RCC 7860 (cell line): ENCODE results near the gene MFF.
A peak's percentile ranks its signal among the peaks of the same experiment; 100 is the strongest.

Experiments used
- DNase-seq: peaks from one replicate; pipeline ENCODE4 v3.0.0-alpha.2; 2015; ENCODE audit warnings: low spot score
- FAIRE-seq: peaks from 2 replicates; lab custom pipeline; 2012; peaks lifted over from hg19 to GRCh38; lab: Jason Lieb, UNC

MFF gene

DNA sequence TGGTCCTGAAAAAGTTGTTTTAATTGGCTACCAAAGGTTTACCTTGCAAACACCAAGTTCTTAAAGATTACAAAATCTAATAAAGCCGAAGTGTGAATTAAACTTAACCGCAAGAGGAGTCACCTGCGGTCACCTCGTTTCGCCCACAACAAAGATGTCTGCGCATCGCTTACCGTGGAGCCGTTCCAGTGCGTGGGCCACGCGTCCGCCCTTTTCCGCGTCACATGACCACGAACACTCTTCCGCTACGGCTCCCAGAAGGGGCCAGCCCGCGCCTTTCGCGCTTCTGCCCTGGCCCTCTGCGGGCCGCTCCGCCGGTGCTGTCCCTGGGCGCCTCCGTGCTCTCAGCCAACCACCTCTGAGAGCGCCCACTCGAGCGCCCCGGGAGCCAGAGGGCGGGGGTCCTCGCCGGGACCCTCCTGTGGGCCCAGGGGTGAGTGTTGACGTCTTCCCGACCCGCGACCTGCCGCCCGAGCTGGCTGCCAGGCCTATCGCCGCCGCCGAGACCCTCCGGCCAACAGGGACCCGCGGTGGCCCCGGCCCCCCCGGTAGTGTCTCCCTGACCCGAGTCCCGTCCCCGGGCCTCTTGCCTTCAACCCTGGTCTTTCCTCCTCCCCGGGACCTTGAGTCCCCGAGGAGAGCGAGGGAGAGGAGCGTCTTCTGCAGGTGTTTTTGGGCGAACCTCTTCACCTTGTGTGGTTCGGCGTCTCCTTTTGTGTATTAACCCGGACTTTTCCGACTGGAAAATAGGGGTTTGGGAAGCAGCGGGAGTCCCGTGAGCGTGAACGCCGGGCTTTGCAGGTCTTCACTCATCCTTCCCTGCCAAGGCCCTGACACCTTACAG lies at the start of gene MFF:
Gene MFF (plus strand): TSS at position 257 of the 844 bp plus-strand sequence. CDS start 5,415 bp downstream, outside the sequence.
- FAIRE-seq, result peak; percentile 79
- peak; percentile 84 for DNase-seq

DNA sequence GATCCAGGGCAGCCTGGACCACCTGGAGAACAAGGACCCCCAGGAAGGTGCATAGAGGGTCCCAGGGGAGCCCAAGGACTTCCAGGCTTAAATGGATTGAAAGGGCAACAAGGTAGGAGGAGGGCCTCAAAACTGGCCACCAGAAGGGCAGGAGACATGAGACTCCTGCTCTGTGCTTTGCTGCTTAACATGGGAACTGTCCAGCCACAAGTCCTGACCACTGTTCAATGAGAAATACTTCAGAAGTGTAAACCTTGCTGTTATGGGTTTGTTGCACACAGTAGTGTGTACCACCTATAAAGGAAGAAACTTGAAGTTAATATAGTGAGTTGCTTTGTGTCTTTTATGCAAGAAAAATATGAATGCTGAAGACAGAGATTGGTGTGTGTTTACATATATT lies 44.2 kb upstream of the MFF start:
- DNase-seq (no peak), FAIRE-seq (no peak)

DNA sequence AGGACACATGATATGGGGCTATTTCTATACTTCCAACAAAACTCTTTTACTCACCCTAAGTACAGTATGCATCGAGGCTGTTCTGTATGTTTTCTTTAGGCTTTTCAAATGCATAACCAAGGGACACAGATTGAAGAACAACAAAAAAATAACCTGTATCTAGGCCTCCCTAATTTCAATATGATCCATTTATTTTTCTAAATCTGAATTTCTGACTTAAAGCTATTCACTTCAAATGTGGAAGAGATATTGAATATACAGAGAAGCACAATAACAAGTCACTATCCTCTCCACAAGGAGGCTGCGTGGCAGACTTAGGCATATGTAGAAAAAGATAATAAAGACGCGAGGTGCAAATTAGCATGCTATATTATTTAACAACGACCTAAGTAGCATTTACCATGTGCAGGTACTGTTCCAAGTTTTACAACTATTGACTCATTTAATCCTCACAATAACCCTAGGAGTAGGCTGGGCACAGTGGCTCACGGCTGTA lies 39.3 kb upstream of the MFF start:
- FAIRE-seq (no peak), DNase-seq (no peak)

DNA sequence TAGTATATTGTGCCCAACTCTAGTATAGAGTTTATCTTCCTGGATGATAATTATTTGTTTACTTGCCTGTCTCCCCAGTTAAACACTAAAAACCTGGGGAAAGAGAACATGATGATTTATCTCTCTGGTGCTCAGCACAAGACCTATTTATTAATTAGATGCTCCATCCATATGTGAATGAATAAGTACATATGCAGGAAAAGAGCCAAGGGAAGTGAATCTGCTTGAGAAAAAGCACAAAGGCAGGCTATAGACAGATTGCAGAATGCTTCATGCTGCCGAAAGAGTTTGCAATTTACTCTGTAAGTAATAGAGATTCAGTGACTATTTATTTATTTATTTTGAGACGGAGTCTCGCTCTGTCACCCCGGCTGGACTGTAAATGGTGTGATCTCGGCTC lies 37.3 kb upstream of the MFF start:
- no peak for DNase-seq
- FAIRE-seq, result no peak

- no peak for DNase-seq
- FAIRE-seq, result no peak
Observed at GRCh38 chr2:227292314-227292713, 32.7 kb upstream of the MFF start.

DNA sequence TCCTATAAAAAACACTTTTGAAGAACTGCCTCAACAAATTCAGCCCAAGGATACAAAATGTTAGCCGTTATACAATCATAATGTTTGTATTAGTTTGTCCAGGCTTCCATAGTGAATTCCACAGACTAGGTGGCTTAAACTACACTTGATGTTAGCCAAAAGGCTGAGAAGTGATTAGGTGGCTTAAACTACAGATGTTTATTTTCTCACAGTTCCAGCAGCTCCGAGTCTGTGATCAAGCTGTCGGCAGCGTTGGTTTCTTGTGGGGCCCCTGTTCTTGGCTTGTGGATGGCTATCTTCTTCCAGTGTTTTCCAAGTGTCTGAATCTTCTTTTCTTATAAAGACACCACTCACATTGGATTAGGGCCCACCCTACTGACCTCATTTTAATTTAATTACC lies 31.5 kb upstream of the MFF start:
- FAIRE-seq (no peak), DNase-seq (no peak)

DNA sequence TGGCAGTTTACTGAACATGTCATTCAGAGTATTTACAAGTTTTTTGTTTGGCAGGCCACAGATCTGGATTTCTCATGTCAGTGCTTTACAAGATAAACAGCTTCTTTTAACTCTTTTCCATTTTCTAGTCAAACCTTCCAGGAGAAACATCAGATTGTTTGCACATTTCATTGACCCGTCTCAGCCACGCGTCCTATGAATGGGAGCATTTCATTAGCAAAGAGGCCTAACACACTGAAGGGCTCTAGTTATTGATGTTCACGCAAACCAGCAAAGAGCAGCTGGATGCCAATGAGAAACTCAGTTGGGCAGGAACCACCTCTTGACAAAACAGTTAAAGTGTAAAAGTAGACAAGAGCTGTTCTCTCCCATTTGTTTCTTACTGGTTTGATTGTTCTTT lies 29.2 kb upstream of the MFF start:
- DNase-seq (no peak), FAIRE-seq (no peak)

DNA sequence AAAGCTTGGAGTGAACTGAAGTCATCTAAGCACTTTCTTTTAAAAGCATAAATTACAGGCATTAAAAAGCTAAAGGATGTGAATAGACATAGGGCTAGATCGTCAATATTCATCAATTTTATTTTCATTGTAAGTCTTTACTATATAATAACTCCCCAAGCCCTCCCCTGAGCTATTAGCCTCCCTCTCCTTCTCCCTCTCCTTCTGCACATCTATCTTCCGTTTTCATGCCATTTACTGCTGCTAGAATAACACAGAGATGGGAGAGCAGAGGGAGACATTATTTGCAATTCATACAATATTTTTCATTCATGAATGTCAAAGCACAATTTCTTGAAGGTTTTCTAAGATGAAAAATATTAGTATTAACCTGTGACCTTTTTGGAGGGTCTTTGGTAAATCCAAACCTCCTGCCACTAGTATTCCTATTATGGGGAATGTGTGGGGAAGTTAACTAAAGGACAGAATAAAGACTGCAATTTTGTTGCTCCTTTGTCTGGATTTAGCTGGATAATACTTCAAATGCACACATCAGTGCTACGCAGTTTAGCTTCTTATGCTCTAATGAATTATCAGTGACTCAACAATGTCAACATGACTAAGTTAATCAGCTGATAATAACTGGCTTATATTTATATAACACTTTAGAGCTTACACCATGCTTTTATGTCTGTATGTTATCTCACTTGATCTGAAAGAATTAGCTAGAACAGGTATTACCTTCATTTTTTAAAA lies 28.2 kb upstream of the MFF start:
- FAIRE-seq (no peak), DNase-seq (no peak)

DNA sequence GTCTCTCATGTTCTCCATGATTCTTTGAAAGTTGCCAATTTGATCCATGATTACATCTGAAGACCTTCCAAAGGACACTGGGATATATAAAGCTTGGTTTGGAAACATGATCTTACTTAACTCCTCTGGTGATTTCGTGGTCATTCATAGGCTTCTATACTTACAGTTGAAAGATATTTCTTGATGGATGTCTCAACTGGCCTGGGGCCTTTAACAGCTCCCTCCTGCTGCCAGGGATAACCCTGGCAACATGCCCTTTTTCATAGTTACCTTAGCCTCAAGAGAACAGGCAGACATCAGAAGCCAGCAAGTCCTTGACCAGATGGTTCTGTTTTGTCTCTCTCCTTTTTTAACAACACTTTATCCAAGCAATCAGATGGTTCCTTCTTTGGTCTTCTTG lies 23.5 kb upstream of the MFF start:
- DNase-seq, result no peak
- no peak for FAIRE-seq

DNA sequence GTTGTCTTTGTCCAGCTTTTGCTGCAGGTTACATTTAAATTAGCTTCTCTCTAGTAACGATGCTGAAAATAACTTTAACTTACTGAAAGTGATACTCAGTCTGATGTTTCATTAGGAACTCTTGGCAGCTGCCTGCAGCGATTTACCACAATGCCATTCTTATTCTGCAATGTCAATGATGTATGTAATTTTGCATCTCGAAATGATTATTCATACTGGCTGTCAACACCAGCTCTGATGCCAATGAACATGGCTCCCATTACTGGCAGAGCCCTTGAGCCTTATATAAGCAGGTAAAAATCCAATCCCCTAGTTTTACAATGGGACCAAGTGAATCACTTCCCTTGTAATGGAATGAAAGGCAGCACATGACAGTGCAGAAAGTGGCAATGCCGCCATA lies 16.3 kb upstream of the MFF start:
- FAIRE-seq (no peak), DNase-seq (no peak)

- FAIRE-seq, result peak; percentile 86
- DNase-seq, result peak; percentile 73
Observed at GRCh38 chr2:227310756-227311110, 14.3 kb upstream of the MFF start.

- DNase-seq (no peak), FAIRE-seq (no peak)
Observed at GRCh38 chr2:227311861-227312506, 13.1 kb upstream of the MFF start.

GRCh38 chr2:227312579-227312978 lies 12.5 kb upstream of the MFF start:
- no peak for DNase-seq
- no peak for FAIRE-seq

DNA sequence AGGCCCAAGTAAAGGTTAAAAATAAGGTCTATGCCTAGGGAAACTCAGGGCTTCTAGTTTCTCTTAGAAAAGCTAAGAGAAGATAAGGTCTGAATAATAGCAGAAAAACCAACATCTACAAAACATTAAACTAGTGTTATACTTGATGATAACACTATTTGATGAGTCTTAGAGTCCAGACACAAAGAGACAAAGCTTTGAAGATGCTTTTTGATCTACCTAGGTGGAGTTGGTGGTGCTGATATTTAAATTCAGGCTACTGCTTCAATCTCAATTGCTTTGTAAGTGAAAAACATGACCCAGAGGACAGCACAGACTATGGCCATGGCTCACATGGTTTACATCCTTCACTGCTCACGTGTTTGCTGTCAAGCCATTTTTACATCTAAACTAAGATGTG lies 11.7 kb upstream of the MFF start:
- no peak for DNase-seq
- FAIRE-seq, result no peak

DNA sequence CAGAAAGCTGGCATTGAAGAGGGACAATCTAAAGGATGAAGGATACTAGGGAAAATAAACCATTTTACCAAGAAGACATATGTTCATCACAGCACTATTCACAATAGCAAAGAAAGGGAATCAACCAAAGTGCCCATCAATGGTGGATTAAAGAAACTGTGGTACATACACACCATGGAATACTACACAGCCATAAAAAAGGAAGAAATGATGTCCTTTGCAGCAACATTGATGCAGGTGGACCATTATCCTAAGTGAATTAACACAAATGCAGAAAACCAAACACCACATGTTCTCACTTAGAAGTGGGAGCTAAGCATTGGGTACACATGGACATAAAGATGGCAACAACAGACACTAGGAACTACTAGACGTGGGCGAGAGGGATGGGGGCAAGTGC lies 7.2 kb upstream of the MFF start:
- FAIRE-seq (no peak), DNase-seq (no peak)

DNA sequence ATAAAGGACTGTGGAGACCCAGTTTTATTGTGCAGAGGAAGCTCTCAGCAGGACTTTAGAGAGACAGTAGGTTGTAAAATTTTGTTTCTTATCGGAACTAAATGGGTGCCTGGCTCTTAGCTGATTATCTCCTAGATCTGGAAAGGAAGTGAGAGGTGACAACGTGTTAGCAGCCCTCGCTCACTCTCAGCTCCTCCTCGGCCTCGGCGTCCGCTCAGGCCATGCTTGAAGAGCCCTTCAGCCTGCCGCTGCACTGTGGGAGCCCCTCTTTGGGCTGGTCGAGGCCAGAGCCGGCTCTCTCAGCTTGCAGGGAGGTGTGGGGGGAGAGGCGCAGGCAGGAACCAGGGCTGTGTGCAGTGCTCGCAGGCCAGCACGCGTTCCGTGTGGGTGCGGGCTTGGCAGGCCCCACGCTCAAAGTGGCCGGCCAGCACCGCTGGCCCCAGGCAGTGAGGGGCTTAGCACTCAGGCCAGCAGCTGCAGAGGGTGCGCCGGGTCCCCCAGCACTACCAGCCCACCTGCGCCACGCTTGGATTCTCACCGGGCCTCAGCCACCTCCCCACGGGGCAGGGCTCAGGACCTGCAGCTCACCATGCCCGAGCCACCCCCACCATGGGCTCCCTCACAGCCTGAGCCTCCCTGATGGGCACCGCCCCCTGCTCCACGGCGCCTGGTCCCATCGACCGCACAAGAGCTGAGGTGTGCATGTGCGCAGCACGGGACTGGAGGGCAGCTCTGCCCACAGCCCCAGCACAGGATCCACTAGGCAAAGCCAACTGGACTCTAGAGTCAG lies 4.6 kb upstream of the MFF start:
- no peak for FAIRE-seq

DNA sequence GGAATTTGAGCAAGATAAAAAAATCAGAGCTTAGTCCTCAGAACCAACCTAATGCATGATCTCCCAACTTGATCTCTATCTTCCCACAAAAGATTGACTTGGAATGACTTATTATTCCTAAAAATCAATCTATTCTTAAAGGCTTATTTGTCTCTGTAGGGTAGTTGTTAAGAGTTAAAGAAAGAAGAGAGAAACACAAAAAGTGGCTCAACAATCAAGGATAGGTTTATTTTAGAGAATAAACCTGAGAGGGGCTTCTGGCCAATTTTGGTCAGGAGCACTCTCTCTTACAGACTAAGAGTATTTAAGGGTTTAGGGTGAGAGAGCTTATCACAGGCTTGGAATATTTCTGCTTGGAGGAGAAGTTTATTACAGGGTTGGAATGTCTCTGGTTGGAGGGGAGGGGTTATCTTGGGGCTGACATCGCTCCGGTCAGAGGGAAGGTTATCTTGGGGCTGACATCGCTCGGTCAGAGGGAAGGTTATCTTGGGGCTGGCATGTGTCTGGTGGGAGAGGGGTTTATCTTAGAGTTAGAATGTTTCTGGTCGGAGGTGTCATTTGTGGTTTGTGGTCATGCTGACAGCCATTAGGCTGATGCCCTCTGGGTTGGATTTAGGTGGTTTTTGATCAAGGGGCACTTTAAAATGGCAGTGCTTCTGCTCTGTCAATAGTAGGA lies 2.4 kb upstream of the MFF start:
- DNase-seq (peak; percentile 29), FAIRE-seq (no peak)

More for the DNA sequence above, 4.6 kb upstream of the MFF start:
- no peak for DNase-seq

GRCh38 chr2:227323818-227324217 lies 1.2 kb upstream of the MFF start:
- FAIRE-seq (no peak), DNase-seq (no peak)

GRCh38 chr2:227324642-227324994 lies 433 bp upstream of the MFF start:
- FAIRE-seq (no peak), DNase-seq (peak; percentile 5)

DNA sequence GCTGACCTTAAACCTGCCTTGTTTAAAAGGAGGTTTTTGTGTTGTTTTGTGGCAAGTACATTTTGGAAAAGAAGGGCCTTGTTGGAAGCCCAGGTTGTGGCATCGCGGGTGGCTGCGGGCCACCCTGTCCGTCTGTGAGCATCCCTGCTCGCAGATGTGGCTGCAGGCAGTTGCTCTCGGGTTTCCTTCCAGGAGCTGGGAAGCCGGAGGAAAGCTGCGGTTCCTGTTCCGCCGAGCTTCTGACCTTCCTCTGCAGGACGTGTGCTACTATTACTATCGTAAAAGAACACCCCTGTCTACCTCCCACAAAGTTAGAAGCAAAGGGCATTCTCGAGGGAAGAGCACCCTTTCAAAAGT lies 766 bp downstream of the MFF start:
- no peak for FAIRE-seq
- DNase-seq, result peak; percentile 28
